ENCODE measurements around the gene SERP2.

GRCh38 chr13:44431150-44431549, 57.5 kb downstream of the SERP2 start:
- TF ChIP-seq CTCF (IDR thresholded peaks at IDR 0.05; ENCODE audit: control extremely low read depth in 1 of 3, insufficient read depth in 1 of 3, low read depth in 1 of 3, low read length in 3 of 3): no peak
- TF ChIP-seq FOSL1 (IDR thresholded peaks at IDR 0.05; ENCODE audit: insufficient read depth, low read depth, low read length): no peak
- no peak for TF ChIP-seq SRF (IDR thresholded peaks at IDR 0.05; ENCODE audit: low read depth, low read length)
- TF ChIP-seq RXRA (IDR thresholded peaks at IDR 0.05; ENCODE audit: insufficient read depth, low read depth, low read length): no peak
- no peak for TF ChIP-seq CREB1 (IDR thresholded peaks at IDR 0.05)
- no peak for TF ChIP-seq TAF1 (IDR thresholded peaks at IDR 0.05; ENCODE audit: low read depth, low read length)
- no peak for TF ChIP-seq KDM5A (IDR thresholded peaks at IDR 0.05; ENCODE audit: low read length)
- TF ChIP-seq EZH2 (IDR thresholded peaks at IDR 0.05; ENCODE audit: low read depth, low read length, severe bottlenecking): no peak
- TF ChIP-seq SP2 (IDR thresholded peaks at IDR 0.05; ENCODE audit: low read length): no peak
